Measurements from ENCODE around the gene FUCA2.
"Not testable (repeated sequence)": the region's sequence is repeated elsewhere in the genome, so short reads cannot be mapped to it uniquely, and the experiment has no call there.

FUCA2 gene

DNA sequence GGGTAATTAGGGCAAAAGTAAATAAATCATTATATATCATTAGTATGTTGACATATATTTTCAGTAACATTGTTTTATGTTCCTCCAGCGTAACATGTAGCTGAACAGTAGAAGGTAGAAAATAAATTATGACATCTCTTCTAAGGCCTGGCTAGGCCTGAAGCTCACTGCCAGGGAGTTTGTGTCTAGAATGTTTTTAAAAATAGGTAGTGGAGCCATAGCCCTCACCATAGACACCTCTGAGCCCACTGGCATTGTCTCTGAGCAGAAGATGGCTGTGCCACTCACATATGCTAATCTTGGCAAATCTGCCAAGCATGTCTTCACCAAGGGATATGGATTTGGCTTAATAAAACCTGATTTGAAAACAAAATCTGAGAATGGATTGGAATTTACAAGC, 21.3 kb downstream of the FUCA2 start:
- no peak for DNase-seq

- no peak for DNase-seq
These were observed 24.8 kb downstream of the FUCA2 start for GRCh38 chr6:143486752-143487151.

- no peak for DNase-seq
These were observed 25.6 kb downstream of the FUCA2 start for GRCh38 chr6:143485967-143486366.

DNA sequence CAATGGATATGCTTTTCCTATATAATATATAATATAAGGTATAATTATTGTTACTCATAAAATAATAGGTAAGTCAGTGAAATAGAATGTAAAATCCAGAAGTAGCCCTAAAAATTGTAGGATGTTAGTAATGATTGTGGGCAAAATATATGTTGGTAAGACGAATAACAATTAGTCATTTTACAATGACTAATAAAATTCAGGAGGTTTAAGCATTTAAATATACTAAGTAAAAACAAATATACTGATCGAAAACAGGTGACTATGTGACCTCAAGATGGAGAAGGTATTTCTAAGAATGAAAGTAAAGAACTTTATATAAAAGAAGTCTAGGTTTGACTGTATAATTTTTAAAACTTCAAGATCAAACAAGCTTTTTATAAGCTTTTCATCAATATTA, 28.9 kb downstream of the FUCA2 start:
- no peak for DNase-seq

- DNase-seq: no peak
These were observed 32.9 kb downstream of the FUCA2 start for GRCh38 chr6:143478479-143479062.

DNA sequence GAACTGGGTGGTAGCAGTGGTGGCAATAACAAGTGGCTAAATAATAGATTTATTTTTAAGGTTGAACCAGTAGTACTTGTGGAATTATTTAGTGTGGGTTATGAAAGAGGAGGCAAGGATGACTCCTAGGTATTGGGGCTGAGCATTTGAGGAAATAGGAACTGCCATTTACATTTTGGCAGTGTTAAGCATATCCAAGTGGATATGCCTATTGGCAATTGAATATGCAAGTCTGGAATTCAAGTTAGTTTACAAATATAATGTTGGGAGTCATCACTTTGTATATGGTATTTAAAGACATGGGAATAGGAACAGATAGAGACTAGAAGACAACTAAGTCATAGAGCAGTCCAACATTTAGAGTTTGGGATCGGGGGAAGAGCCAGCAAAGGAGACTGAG, 35.0 kb downstream of the FUCA2 start:
- no peak for DNase-seq

- no peak for DNase-seq
These were observed 39.7 kb downstream of the FUCA2 start for GRCh38 chr6:143471822-143472221.

DNA sequence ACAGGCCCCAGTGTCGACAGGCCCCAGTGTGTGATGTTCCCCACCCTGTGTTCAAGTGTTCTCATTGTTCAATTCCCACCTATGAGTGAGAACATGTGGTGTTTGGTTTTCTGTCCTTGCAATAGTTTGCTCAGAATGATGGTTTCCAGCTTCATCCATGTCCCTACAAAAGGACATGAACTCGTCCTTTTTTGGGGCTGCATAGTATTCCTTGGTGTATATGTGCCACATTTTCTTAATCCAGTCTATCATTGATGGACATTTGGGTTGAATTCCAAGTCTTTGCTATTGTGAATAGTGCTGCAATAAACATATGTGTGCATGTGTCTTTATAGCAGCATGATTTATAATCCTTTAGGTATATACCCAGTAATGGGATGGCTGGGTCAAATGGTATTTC, 42.7 kb downstream of the FUCA2 start:
- DNase-seq: not testable (repeated sequence)

DNA sequence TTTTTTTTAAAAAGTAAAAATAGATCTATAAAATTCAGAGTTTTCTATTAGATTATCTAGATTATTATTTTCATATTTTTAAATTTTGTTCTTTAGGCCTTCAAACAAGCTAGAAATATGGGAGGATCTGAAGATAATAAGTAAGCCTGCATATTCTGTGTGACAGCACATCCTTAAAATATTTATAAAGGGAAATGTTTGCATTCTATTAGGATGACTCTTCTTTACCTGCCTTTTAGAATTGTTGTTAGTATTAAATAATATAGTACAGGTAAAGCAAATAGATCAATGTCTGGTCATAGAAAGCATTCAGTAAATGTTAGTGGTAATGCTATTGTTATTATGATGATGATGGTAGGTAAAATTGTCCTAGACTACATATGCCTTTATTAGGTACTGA, 43.5 kb downstream of the FUCA2 start:
- no peak for DNase-seq

- no peak for DNase-seq
These were observed 46.0 kb downstream of the FUCA2 start for GRCh38 chr6:143465546-143465945.

DNA sequence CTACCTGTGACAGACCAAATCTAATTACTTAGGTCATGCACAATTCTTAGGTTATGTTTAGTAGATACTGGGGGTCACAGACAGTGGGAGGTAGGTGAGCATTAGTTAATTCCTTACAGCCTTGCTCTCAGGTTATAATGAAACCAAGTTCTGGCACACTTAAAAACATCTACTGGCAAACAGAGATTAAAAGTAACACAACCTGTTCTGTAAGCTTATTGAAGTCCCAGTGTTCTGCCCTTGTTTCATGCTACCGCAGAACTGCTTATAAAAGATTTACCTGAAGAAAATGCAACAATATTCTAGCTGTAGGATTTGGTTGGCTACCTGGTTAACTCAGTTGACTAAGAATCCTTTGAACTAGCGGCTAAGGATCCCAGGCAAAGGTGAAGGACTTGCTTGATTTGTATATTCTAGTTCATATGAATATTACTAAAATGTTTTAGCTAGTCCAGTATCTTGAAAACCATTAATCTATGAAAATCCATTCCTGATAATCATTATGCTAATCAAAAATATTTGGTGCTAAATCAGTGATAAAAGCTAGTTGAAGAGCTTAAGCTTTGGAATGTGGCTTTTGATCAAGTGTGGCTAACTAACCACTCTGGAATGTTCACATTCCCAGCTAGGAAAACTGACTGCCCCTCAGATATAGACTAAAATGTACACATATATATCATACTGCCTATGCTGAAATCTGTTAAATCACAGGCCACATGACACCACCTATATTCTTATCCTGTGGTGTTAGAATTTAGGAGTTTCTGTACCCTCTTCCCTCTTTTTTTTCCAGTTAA, 53.8 kb downstream of the FUCA2 start:
- DNase-seq: no peak

DNA sequence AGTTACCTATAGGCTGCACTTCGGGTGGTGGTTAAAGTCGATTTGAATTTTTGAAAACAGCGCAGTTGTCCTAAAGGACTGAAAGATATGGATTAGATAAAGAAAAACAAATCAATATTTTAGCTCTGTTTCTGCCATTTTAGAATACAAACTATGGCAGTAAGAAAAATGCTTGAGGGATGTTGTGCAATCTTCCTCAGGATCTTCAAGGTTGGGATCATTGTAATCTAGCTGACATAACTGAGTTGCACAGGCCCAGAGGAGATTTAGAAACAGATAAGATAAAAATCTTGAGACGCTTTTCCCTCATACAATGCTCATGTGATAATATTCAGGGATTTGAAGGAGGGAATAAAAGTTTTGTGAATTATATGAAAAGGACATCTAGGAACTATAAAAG, 60.0 kb downstream of the FUCA2 start:
- DNase-seq: no peak

GRCh38 chr6:143450453-143451371, 60.8 kb downstream of the FUCA2 start, which contains the start of the genes ADAT2 and PEX3:
Gene ADAT2 (minus strand): TSS chr6:143450695. CDS start chr6:143450658, 37 bp downstream.
Gene PEX3 (plus strand): TSS chr6:143450805. CDS start chr6:143451043, 238 bp downstream.
- DNase-seq: peak; percentile 93

- DNase-seq: peak; percentile 70
These were observed 61.6 kb downstream of the FUCA2 start for GRCh38 chr6:143449714-143450452.

DNA sequence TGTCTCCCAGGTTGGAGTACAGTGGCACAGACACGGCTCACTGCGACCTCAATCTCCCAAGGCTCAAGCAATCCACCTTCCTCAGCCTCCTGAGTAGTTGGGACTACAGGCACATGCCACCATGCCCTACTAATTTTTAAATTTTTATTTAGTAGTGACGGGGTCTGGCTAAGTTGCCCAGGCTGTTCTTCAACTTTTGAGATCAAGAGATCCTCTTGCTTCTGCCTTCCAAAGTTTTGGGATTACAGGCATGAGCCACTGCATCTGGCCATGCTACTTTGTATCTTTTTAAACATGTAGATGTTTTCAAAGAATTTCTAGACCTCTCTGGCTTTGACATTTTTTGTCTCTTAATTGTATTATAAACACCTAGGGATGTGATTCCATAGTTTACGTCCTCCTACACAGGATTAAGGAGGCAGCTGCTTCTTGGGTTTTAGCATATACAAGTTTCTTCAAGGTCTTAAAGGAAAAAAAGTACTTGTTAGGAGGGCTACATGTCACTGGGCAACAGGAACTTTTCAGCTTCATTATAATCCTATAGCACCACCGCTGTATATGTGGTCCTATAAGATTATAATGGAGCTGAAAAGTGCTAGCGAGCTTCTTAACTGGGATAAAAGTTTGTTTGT, 62.3 kb downstream of the FUCA2 start:
- no peak for DNase-seq

DNA sequence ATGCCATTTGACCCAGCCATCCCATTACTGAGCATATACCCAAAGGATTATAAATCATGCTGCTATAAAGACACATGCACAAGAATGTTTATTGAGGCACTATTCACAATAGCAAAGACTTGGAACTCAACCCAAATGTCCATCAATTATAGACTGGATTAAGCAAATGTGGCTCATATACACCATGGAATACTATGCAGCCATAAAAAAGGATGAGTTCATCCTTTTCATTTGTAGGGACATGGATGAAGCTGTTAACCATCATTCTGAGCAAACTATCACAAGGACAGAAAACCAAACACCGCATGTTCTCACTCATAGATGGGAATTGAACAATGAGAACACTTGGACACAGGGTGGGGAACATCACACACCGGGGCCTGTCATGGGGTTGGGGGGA, 63.7 kb downstream of the FUCA2 start:
- DNase-seq: not testable (repeated sequence)
